HG03520 (cell line): Measurements from ENCODE around the gene ZNF708.
"Not testable (repeated sequence)": the region's sequence is repeated elsewhere in the genome, so short reads cannot be mapped to it uniquely, and the experiment has no call there.

Experiments used
- ATAC-seq: cut with Tn5 transposase; IDR thresholded peaks from one replicate; pipeline ENCODE4 v1.9.1; 2021; ENCODE audit warnings: mild to moderate bottlenecking, moderate library complexity; ENCODE audit not compliant: unreplicated experiment

ZNF708 gene

DNA sequence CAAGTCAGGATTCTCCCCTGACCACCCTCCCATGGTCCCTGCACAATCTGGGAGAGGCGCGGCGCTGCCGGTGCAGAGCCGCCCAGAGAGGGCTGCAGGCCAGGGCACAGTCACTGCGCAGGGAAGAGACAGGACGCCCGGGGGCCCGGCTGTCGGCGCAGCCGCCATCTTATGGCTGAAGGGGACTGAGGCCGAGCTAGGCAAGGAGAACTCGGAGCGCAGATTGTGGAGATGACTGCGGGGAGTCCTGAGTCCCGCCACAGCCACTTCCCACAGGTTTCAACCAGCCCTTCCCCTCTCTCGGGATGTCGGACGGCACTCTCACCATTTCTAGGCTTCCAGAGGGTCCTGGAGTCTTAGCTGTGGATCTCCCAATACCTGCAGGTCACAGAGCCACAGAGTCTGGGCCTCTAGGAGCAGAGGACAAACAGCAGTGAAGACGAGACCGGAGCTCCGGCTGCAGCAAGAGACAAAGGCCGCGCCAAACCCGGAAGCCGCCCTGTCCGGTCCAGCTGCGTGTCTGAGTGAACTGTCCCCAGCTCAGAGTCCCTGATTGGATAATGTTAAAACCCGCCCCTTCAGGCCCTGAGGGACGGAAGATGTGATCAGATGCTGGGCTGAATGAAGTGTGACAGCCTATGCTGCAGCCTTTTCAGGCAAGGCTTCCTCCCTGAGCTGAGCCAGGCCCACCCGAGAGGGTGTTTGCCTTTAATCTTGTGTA, at the start of gene ZNF708:
Gene ZNF708, minus strand, starts transcription at position 526 of the 721 bp plus-strand sequence. Its CDS starts 198 bp downstream, at position 328.
- ATAC-seq: peak; percentile 98

GRCh38 chr19:21362291-21362690, 33.1 kb upstream of the ZNF708 start:
- no peak for ATAC-seq

DNA sequence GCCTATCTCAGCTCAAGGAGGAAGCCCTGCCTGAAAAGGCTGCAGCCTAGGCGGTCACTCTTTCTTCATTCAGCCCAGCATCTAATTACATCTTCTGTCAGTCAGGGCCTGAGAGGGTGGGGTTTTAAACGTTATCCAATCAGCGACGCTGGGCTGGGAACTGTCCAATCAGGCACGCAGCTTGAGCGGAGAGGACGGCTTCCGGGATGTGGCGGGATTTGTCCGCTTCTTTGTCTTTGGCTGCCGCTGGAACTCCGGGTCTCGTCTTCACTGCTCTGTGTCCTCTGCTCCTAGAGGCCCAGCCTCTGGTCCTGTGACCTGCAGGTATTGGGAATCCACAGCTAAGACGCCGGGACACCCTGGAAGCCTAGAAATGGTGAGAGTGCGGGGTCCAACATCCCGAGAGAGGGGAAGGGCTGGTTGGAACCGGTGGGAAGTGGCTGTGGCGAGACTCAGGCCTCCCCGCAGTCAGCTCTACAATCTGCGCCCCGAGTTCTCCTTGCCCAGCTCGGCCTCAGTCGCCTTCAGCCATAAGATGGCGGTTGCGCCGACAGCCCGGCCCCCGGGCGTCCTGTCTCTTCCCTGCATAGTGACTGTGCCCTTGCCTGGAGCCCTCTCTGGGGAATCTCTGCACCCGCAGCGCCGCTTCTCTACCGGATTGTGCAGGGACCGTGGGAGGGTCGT, 29.7 kb upstream of the ZNF708 start, which contains the start of gene ZNF738:
Gene ZNF738, plus strand, starts transcription at position 233 of the 684 bp plus-strand sequence. Its CDS starts 141 bp downstream, at position 374.
- ATAC-seq: peak; percentile 95

DNA sequence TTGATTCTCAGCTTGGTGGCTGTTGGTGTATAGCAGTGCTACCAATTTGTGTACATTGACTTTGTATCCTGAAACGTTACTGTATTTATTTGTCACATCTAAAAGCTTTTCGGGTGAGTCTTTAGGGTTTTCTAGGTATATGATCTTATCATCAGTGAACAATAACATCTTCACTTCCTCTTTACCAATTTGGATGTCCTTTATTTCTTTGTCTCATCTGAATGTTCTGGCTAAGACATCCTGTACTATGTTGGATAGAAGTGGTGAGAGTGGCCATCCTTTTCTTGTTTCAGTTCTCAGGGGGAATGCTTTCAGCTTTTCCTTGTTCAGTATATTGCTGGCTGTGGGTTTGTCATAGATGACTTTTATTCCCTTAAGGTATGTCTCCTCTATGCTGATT, 23.6 kb upstream of the ZNF708 start:
- no peak for ATAC-seq

DNA sequence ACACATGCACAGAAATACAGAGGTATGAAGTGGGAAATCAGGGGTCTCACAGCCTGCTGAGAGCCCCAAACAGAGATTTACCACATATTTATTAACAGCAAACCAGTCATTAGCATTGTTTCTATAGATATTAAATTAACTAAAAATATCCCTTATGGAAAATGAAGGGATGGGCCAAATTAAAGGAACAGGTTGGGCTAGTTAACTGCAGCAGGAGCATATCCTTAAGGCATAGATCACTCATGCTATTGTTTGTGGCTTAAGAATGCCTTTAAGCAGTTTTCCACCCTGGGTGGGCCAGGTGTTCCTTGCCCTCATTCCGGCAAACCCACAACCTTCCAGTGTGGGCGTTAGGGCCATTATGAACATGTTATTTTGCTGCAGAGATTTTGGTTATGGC, 15.6 kb upstream of the ZNF708 start:
- not testable (repeated sequence) for ATAC-seq

DNA sequence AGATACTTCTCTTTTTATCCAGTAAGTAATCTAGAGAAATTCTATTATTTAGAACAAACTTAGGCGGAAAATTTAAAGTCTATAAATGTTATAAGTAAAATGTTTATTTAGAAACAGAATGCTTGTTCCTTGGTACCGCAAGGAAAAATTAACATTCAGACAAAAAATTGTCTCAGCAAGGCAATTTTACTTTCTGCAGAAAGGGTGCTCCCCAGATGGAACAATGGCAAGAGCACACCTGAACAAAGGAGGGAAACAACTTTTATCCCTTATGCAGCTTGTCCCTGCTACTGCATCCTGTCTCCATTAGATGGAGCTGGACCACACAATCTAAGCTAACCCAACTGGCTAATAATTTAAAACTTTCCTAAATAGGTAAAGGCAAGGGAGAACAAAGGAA, 6.5 kb upstream of the ZNF708 start:
- ATAC-seq: no peak

GRCh38 chr19:21328406-21328805, 804 bp downstream of the ZNF708 start:
- ATAC-seq: no peak

DNA sequence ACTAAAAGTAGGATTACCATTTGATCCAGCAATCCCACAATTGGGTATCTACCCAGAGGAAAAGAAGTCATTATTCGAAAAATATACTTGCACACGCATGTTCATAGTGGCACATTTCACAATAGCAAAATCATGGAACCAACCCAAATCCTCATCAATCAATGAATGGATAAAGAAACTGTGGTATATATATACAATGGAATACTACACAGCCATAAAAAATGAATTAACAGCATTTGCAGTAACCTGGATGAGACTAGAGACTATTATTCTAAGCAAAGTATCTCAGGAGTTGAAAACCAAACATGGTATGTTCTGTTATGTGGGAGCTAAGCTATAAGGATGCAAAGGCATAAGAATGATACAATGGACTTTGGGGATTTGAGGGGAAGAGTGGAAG, 3.0 kb downstream of the ZNF708 start:
- no peak for ATAC-seq

DNA sequence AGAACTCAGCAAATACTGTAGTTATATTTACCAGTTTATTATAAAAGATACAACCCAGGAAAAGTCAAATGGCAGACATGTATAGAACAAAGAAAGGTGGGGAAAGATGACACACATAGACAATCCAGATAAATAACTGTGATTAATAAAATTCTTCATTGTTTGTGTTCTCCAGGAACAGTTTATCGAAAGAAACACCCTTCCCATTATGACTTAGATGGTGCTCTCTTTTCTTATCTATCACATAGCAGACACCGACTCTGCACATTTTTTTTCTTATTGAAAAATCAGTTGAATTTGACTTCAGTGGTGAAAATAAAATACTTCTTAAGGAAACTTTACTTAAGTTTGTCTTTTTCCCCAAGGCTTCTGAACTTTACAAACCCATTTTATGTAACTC, 6.2 kb downstream of the ZNF708 start:
- no peak for ATAC-seq

DNA sequence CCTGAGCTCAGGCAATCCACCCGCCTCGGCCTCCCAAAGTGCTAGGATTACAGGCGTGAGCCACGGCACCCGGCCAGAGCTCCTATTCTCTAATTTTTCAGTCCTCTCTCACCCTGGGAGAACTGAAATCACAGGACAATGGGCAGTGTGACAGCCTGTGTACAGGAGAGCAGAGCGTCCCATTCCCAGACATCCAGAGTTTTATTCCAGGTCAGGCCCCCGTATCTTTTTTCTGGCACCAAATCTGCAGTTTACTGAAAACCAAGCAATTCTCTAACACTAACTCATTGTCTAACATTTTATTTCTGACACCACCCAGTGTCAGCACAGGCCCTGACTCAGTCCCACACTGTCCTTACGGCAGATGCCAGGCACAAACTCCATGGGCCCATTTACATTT, 6.7 kb downstream of the ZNF708 start:
- ATAC-seq: no peak

- ATAC-seq: no peak
Measured at GRCh38 chr19:21321996-21322395, 7.2 kb downstream of the ZNF708 start.

DNA sequence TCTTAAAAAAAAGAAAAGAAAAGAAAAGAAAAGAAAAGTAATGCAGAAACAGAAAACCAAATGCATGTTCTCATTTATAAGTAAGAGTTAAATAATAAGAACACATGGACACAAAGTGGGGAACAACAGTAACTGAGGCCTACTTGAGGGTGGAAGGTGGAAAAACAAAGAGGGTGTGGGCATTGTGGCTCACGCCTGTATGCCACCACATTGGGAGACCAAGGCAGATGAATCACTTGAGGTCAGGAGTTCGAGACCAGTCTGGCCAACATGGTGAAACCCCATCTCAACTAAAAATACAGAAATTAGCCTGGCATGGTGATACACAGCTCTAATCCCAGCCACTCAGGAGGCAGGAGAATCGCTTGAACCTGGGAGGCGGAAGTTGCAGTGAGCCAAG, 8.1 kb downstream of the ZNF708 start:
- ATAC-seq: no peak

- ATAC-seq: no peak
Measured at GRCh38 chr19:21317821-21318220, 11.4 kb downstream of the ZNF708 start.

DNA sequence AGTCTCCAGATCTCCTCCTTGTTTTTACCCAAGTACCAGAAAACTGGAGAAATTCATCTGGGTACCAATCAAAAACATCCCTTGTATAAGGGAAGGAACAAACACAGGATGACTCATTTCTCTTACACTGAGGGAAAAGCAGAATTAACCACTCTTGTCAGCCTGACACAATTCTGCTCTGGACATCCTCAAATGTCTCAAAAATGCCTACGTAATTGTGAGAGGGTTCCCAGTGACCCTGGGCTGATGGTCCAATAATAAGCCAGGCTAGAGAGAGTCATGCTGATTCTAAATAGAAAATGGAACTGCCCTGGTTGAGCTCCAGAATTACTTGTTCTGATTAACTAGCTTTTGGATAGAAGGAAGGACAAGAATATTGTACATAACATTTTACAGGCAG, 14.5 kb downstream of the ZNF708 start:
- no peak for ATAC-seq

GRCh38 chr19:21312807-21313206, 16.4 kb downstream of the ZNF708 start:
- not testable (repeated sequence) for ATAC-seq

- no peak for ATAC-seq
Measured at GRCh38 chr19:21308773-21309172, 20.4 kb downstream of the ZNF708 start.

GRCh38 chr19:21306881-21307479, 22.2 kb downstream of the ZNF708 start:
- not testable (repeated sequence) for ATAC-seq

DNA sequence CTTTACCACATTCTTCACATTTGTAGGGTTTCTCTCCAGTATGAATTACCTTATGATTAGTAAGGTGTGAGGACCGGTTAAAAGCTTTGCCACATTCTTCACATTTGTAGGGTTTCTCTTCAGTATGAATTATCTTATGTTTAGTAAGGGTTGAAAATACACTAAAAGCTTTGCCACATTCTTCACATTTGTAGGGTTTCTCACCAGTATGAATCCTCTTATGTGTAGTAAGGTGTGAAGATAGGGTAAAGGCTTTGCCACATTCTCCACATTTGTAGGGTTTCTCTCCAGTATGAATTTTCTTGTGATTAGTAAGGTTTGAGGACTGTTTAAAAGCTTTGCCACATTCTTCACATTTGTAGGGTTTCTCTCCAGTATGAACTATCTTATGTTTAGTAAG, 35.4 kb downstream of the ZNF708 start:
- ATAC-seq: not testable (repeated sequence)

- no peak for ATAC-seq
Measured at GRCh38 chr19:21269813-21270212, 59.4 kb downstream of the ZNF708 start.

DNA sequence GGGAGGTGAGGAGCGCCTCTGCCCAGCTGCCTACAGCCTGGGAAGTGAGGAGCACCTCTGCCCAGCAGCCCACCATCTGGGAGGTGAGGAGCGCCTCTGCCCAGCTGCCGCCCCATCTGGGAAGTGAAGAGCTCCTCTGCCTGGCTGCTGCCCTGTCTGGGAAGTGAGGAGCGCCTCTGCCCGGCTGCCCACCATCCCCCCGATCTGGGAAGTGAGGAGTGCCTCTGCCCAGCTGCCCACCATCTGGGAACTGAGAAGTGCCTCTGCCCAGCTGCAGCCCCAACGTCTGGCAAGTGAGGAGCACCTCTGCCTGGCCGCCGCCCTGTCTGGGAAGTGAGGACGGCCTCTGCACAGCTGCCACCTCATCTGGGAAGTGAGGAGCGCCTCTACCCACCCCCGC, 64.3 kb downstream of the ZNF708 start:
- ATAC-seq: no peak

DNA sequence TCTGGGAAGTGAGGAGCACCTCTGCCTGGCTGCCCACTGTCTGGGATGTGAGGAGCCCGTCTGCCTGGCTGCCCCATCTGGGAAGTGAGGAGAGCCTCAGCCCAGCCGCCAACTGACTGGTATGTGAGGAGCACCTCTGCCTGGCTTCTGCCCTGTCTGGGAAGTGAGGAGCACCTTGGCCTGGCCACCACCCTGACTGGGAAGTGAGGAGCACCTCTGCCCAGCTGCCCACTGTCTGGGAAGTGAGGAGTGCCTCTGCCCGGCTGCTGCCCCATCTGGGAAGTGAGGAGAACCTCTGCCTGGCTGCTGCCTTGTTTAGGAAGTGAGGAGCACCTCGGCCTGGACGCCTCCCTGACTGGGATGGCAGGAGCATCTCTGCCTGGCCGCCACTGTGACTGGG, 64.8 kb downstream of the ZNF708 start:
- no peak for ATAC-seq

- not testable (repeated sequence) for ATAC-seq
Measured at GRCh38 chr19:21260848-21261381, 68.3 kb downstream of the ZNF708 start.
